ENCODE data around the gene DPF3. TPM values are rescaled to one million over a fixed set of nuclear protein-coding genes. Genes with fewer than 3 reads are reported as not detected.
A peak's percentile ranks its signal among the peaks of the same experiment; 100 is the strongest.

Gene DPF3
- total and polyA plus RNA-seq, 7 donors = 2.3 to 25.3 (median 19.4) TPM

DNA sequence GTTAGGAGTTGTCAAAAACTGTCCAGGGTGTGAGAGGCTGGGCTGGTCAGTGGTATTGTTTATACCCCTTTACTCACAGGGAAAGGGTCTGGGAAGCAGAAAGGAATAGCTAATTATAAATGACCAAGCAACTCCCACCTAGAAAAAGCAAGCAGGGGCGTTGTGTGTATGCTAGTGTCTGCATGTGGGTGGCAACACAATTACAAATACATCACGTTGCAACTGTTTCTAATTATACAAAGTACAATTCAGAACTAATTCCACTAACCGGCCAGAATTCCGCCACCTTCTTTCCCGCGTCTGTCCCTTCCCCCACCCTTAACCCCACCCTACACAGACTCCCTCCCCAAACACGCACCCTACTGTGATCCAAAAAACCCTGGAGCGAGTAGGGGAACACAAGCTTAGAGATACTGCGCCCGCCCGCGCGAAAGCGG lies 2.2 kb downstream of the DPF3 start:
- Histone ChIP-seq H3K27ac (no peak overlapping the region), H3K9me3 (no peaks in the 10 kb centered on the region), H3K4me1 (peaks cover 45% of the 10 kb centered on the region), H3K4me3 (peak overlapping the region; percentile 96), H3K36me3 (ENCODE audit: insufficient read depth in 1 of 2, low read depth in 1 of 2) (no peaks in the 10 kb centered on the region), H3K27me3 (ENCODE audit: insufficient read depth in 3 of 3, low read length in 2 of 3) (peaks cover 0 to 7% (median 0%) of the 10 kb centered on the region in 3 donors)
- TF ChIP-seq CTCF (IDR thresholded peaks at IDR 0.05) = no peak
- intact Hi-C loops (cut with DNase I) = loop anchor here in 1 of 2 donors (5.0 kb wide), 4 partner anchors 79 to 274 kb away; no protein-coding TSS in a partner anchor
- WGBS, 3 donors = 1 to 5% (median 5%) methylated on average over 14 of the region's 14 CpGs
- DNase-seq = no peak
- ATAC-seq = no peak

DNA sequence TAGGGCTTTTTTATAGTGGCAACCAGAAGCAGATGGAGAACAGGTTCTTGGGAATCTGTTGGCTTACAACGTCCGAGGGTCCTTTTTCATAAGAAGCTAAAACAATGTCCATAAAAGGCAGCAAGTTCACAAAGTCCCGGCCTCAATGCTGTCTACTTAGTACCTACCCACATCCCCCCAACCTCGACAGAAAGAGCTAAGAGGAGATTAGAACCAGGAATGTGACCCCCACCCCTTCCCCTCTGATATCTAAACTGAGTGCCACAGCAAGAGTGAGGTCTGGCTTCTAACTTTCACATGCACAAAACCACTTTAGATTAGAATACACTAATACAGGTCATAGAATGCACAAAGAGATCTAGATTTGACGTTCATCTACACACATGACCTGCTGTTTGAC lies 4.5 kb downstream of the DPF3 start:
- intact Hi-C loops (cut with DNase I) = no loop called here
- peaks cover 42% of the 10 kb centered on the region for H3K4me1 ChIP-seq

DNA sequence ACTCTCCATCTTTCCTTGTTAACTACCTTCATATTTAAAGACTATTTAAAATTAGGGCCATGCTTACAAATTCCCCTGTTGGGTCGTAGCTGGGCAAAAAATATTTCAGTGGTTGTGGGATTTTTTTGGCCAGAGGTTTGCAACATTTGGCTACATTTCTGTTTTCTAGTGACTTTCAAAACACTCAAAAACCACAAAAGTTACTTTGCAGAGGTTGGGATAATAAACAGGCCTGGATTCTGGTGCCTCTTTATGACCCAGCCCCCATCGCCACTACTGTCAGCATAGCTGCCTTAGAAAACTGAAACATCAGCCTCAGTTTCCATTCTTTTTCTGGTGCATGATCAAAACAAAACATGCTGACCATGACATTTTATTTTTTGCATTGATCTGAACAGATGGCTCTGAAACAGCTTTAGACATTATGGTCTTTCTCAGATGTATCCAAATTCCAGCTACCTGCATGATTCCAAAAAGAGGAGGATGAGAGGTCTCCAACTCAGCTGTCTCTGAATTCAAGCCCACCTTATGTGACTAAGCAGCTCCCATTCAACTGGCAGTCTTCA lies 5.2 kb downstream of the DPF3 start:
- 66 to 86% (median 66%) methylated on average over 2 of the region's 2 CpGs for WGBS, 3 donors
- Histone ChIP-seq H3K9me3 (no peaks in the 10 kb centered on the region), H3K27ac (peak overlapping the region; percentile 16), H3K4me1 (peaks cover 47% of the 10 kb centered on the region), H3K4me3 (no peak overlapping the region), H3K36me3 (ENCODE audit: insufficient read depth in 1 of 2, low read depth in 1 of 2) (no peaks in the 10 kb centered on the region), H3K27me3 (ENCODE audit: insufficient read depth in 3 of 3, low read length in 2 of 3) (peaks cover 0 to 7% (median 0%) of the 10 kb centered on the region in 3 donors)
- ATAC-seq = no peak
- DNase-seq = no peak
- intact Hi-C loops (cut with DNase I) = no loop called here
- TF ChIP-seq CTCF (IDR thresholded peaks at IDR 0.05) = no peak

More for the DNA sequence above, 4.5 kb downstream of the DPF3 start:
- no peak overlapping the region for H3K27ac ChIP-seq
- no peak for DNase-seq
- no peaks in the 10 kb centered on the region for H3K36me3 ChIP-seq (ENCODE audit: insufficient read depth in 1 of 2, low read depth in 1 of 2)
- TF ChIP-seq CTCF (IDR thresholded peaks at IDR 0.05) = no peak
- peaks cover 0 to 7% (median 0%) of the 10 kb centered on the region in 3 donors for H3K27me3 ChIP-seq (ENCODE audit: insufficient read depth in 3 of 3, low read length in 2 of 3)
- WGBS, 3 donors = 47 to 59% (median 49%) methylated on average over 5 of the region's 5 CpGs
- H3K4me3 ChIP-seq = no peak overlapping the region
- no peak for ATAC-seq
- H3K9me3 ChIP-seq = no peaks in the 10 kb centered on the region

GRCh38 chr14:72888192-72888591 lies 5.7 kb downstream of the DPF3 start:
- WGBS, 3 donors = 67 to 71% (median 70%) methylated on average over 2 of the region's 2 CpGs
- no peaks in the 10 kb centered on the region for H3K9me3 ChIP-seq
- no peak overlapping the region for H3K4me3 ChIP-seq
- H3K4me1 ChIP-seq = peaks cover 53% of the 10 kb centered on the region
- no peak for TF ChIP-seq CTCF (IDR thresholded peaks at IDR 0.05)
- H3K27me3 ChIP-seq (ENCODE audit: insufficient read depth in 3 of 3, low read length in 2 of 3) = peaks cover 0 to 7% (median 0%) of the 10 kb centered on the region in 3 donors
- DNase-seq (no peak), ATAC-seq (no peak)
- H3K27ac ChIP-seq = peak overlapping the region; percentile 16
- intact Hi-C loops (cut with DNase I) = no loop called here
- no peaks in the 10 kb centered on the region for H3K36me3 ChIP-seq (ENCODE audit: insufficient read depth in 1 of 2, low read depth in 1 of 2)

DNA sequence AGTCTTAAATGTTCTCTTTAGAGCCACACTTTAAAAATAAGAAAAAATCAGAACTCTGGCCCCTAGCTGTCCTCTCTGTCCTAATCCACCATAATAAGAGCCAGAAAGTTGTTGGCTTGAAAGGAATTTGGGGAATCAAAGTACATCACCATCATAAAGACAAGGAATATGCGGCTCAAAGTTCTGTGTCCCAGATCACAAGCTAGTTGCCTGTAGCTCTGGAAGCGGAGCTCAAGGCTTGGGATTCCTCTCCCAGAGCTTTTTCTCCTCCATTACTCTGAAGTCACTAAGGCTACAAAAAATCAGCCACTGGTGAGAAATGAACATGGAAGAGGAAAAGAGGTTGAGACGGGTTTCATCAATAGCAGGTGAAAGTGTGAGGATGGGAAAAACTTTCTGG lies 6.4 kb downstream of the DPF3 start:
- intact Hi-C loops (cut with DNase I) = no loop called here
- H3K27me3 ChIP-seq (ENCODE audit: insufficient read depth in 3 of 3, low read length in 2 of 3) = peaks cover 0 to 7% (median 0%) of the 10 kb centered on the region in 3 donors
- WGBS, 3 donors = 89 to 95% (median 91%) methylated on average over 3 of the region's 3 CpGs

More for the DNA sequence above, 6.4 kb downstream of the DPF3 start:
- ATAC-seq (no peak), DNase-seq (no peak)
- Histone ChIP-seq H3K36me3 (ENCODE audit: insufficient read depth in 1 of 2, low read depth in 1 of 2) (no peaks in the 10 kb centered on the region), H3K4me3 (no peak overlapping the region), H3K9me3 (no peaks in the 10 kb centered on the region), H3K27ac (no peak overlapping the region), H3K4me1 (peaks cover 59% of the 10 kb centered on the region)
- no peak for TF ChIP-seq CTCF (IDR thresholded peaks at IDR 0.05)
